ENCODE measurements around the gene TDRD1.

- TF ChIP-seq YY1 (IDR thresholded peaks at IDR 0.05; ENCODE audit: low read depth) (no peak), TAF1 (IDR thresholded peaks at IDR 0.05; ENCODE audit: low read depth) (no peak), CEBPB (IDR thresholded peaks at IDR 0.05) (no peak), TCF12 (IDR thresholded peaks at IDR 0.05; ENCODE audit: low read depth) (no peak), TEAD4 (IDR thresholded peaks at IDR 0.05) (no peak), EP300 (IDR thresholded peaks at IDR 0.05; ENCODE audit: borderline replicate concordance) (no peak)
These were observed 23.7 kb downstream of the TDRD1 start for GRCh38 chr10:114202812-114203211.

Measured in Ishikawa (cell line).